Measurements from ENCODE around the gene LIN9.
A peak's percentile ranks its signal among the peaks of the same experiment; 100 is the strongest.

The LIN9 gene

DNA sequence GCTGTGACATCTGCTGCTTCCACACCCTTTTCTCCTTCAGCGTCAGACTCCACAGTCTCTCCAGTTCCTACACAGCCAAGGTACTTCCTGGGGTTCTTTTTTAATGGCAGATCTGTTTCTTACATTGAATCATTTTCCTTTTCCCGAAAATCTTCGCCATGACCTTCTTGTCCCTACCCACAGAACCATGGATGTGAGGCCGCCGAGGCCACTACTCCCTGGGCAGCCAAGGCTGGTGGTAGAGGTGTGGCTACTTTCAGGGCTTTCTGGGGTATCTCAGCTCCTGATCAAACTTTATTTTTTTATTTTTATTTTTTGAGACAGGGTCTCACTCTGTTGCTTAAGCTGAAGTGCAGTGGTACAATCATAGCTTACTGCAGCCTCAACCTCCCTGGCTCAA, 9.5 kb upstream of the LIN9 start:
- no peak overlapping the region for H3K27ac ChIP-seq
- TF ChIP-seq, protein P1, sequence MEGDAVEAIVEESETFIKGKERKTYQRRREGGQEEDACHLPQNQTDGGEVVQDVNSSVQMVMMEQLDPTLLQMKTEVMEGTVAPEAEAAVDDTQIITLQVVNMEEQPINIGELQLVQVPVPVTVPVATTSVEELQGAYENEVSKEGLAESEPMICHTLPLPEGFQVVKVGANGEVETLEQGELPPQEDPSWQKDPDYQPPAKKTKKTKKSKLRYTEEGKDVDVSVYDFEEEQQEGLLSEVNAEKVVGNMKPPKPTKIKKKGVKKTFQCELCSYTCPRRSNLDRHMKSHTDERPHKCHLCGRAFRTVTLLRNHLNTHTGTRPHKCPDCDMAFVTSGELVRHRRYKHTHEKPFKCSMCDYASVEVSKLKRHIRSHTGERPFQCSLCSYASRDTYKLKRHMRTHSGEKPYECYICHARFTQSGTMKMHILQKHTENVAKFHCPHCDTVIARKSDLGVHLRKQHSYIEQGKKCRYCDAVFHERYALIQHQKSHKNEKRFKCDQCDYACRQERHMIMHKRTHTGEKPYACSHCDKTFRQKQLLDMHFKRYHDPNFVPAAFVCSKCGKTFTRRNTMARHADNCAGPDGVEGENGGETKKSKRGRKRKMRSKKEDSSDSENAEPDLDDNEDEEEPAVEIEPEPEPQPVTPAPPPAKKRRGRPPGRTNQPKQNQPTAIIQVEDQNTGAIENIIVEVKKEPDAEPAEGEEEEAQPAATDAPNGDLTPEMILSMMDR (conservative IDR thresholded peaks at IDR 0.05): no peak
- no peak for TF ChIP-seq ZFX (IDR thresholded peaks at IDR 0.05)

DNA sequence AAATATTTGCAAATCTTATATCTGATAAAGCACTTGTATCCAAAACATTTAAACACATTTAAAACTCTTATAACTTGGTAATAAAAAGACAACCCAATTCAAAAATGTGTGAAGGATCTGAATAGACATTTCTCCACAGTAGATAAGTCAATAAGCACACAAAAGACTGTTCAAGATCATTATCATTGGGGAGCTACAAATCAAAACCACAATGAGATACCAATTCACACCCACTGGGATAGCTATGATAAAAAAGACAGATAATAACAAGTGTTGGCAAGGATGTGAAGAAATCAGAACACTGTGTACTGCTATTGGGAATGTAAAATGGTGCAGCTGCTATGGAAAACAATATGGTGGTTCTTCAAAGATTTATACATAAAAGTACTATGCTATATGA, 5.1 kb upstream of the LIN9 start:
- H3K27ac ChIP-seq: no peak overlapping the region
- TF ChIP-seq, protein P1 (conservative IDR thresholded peaks at IDR 0.05): no peak
- no peak for TF ChIP-seq ZFX (IDR thresholded peaks at IDR 0.05)

DNA sequence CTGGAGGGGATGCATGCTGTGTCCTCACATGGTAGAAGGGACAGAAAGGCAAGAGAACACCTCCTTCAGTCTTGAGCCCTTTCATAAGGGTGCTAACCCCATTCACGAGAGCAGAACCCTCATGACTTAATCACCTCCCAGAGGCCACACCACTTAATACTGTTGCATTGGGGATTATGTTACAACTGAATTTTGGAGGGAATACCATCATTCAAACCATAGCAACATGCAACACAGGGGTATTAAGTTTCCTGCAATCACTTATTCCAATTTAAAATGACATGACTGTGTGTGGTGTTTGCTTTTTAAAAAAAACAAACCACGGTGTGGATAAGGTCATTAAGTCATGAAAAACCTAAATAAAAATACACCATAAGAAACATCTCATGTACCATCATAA, 3.1 kb upstream of the LIN9 start:
- TF ChIP-seq, protein P1 (conservative IDR thresholded peaks at IDR 0.05): no peak
- TF ChIP-seq ZFX (IDR thresholded peaks at IDR 0.05): no peak
- no peak overlapping the region for H3K27ac ChIP-seq

DNA sequence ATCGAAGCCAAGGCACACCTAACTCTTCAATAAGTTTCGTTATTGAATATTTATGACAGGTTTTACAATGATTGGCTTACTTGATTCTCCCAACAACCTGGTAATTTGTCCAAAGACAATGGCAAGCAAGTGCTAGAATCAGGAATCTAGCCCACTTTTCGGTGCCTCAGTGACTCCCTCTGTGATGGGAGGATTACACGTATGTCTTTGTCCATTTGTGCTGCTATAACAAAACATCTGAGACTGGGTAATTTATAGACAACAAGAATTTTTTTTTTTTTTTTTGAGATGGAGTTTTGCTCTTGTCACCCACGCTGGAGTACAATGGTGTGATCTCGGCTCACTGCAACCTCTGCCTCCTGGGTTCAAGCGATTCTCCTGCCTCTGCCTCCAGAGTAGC, 2.4 kb upstream of the LIN9 start:
- TF ChIP-seq, protein P1 (conservative IDR thresholded peaks at IDR 0.05): no peak
- no peak for TF ChIP-seq ZFX (IDR thresholded peaks at IDR 0.05)

DNA sequence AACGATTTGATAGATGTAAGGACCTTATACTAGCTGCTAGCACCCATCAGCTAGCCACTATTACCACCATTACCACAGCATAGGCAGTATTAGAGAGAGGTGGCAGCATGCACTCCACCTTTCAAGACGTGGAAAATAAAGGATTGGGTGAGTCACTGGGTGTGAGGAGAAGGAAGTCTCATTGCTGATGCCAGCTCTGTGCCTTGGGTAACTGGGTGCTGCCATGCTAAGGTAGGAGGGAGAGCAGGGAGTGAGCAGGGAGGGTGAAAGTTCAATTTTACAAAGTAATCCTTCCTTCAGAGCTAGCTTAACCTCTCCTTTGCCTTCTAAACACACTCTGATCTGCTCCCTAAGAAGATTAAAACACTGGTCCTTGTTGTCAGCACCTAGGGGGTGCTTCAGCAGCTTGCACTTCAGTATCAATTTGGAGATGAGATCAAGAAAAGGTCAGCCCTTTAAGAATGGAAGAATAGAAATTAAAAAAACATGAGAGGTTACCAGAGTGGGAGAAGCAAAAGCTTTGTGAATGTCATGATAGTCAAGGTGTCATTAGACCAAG, 1.8 kb upstream of the LIN9 start:
- H3K27ac ChIP-seq: no peak overlapping the region
- TF ChIP-seq, protein P1 (conservative IDR thresholded peaks at IDR 0.05): no peak
- TF ChIP-seq ZFX (IDR thresholded peaks at IDR 0.05): no peak

More for the DNA sequence above, 2.4 kb upstream of the LIN9 start:
- no peak overlapping the region for H3K27ac ChIP-seq

DNA sequence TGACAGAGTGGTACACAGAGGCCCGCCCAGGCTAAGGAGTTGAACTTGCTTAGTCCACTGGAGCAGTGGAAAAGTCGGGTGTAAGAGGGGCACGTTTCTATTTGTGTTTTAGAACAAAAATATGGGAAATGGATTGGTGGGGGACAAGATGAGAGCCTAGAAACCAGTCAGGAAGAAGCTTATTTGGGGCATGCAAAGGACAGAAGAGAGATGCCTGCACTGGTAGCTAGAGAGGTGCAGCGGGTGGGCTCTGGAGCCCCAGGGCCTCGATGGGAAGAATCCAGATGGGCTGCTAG, 1.2 kb upstream of the LIN9 start:
- peak overlapping the region; percentile 94; the same call in 1 of the 2 replicates for H3K27ac ChIP-seq
- TF ChIP-seq, protein P1 (conservative IDR thresholded peaks at IDR 0.05): no peak
- no peak for TF ChIP-seq ZFX (IDR thresholded peaks at IDR 0.05)

DNA sequence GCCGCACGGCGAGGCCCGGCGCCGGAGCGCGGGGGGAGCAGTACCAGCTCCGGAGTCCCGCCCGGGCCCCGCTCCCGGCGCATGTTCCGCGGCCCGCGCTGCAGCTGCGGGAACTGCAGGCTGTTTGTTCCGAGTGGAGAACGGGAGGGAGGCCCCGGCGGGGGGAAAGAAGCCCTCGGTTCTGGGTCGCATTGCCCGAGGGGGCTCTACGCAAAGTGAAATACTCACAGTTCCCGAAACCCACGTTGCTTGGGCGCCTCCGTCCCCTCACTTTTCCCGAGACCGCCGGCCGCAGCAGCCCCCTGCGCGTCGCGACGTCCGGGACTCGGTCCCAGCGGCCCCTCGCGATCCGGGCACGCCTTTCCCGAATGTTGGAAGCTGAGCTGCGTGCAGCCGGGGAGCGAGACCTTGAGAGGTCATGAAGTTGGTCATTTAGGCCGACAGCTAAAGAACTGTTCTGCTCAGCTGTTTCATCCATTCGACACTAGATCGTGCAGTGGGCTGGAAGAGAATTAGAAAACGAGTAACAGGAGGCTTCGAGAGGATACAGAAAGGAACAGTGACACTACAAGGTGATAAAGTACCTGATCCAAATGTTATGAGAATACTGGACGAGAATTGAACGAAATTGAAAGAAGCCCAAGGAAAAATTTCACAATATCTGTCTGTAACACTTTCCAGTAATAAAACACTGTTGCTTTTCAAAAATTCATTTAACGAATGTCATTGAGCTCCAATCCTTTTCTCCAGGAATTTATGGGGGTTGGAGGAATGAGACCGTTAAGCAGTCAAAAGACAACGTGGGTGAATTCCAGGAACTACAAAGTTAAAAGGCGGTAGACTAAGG, 657 bp upstream of the LIN9 start:
- TF ChIP-seq, protein P1 (conservative IDR thresholded peaks at IDR 0.05): peak; percentile 18; the same call in 1 of the 2 replicates
- TF ChIP-seq ZFX (IDR thresholded peaks at IDR 0.05): peak; percentile 93
- H3K27ac ChIP-seq: peak overlapping the region; percentile 94
